ENCODE measurements around the gene ANKRD35. TPM values are rescaled to one million over a fixed set of nuclear protein-coding genes. Genes with fewer than 3 reads are reported as not detected.

ANKRD35 gene
- total and polyA plus RNA-seq, 9 of the 15 experiments (the other 6 are each of a cell fraction or from before 2014, with no cell fraction given), result 0.07 to 0.14 (median 0.07) TPM; not detected in 5

GRCh38 chr1:145823565-145824498, 61.8 kb downstream of the ANKRD35 start, which contains the start of the genes POLR3C and RNF115 (continued):
- TF ChIP-seq CREB3L1 (IDR thresholded peaks at IDR 0.05; ENCODE audit: borderline replicate concordance, low read depth), result peak; percentile 88
- TF ChIP-seq XRCC5 (IDR thresholded peaks at IDR 0.05; ENCODE audit: low read depth, low read length), result no peak
- no peak for TF ChIP-seq STAT6 (CRISPR knock-in tag; IDR thresholded peaks at IDR 0.05)
- no peak for TF ChIP-seq ZNF79 (CRISPR knock-in tag; IDR thresholded peaks at IDR 0.05; ENCODE audit: low read depth)
- no peak; the same call in 1 of the 2 replicates for TF ChIP-seq ZBTB33 (CRISPR knock-in tag; IDR thresholded peaks at IDR 0.05)
- no peak for TF ChIP-seq HLTF (IDR thresholded peaks at IDR 0.05)
- no peak for TF ChIP-seq ZKSCAN3 (CRISPR knock-in tag; IDR thresholded peaks at IDR 0.05)
- 0 out of 2 replicates have a peak, but pooled peaks have one; percentile 44 for TF ChIP-seq ZNF644 (tag; IDR thresholded peaks at IDR 0.05; ENCODE audit: low read depth)
- no peak for TF ChIP-seq TRIM28 (IDR thresholded peaks at IDR 0.05)
- TF ChIP-seq SFPQ (IDR thresholded peaks at IDR 0.05; ENCODE audit: low read depth, low read length), result no peak
- 0 out of 4 replicates have a peak, but pooled peaks of 1 of the 2 experiments have one; percentile 9 for TF ChIP-seq TRIM24 (IDR thresholded peaks at IDR 0.05)
- peak; percentile 59; the same call in 1 of the 2 replicates for TF ChIP-seq ZNF232 (CRISPR knock-in tag; IDR thresholded peaks at IDR 0.05)
- TF ChIP-seq SRSF1 (IDR thresholded peaks at IDR 0.05; ENCODE audit: low read depth, low read length), result 0 out of 2 replicates have a peak, but pooled peaks have one; percentile 25
- no peak for TF ChIP-seq PTBP1 (IDR thresholded peaks at IDR 0.05; ENCODE audit: low read depth, low read length)
- TF ChIP-seq ZNF354B (CRISPR knock-in tag; IDR thresholded peaks at IDR 0.05), result no peak
- TF ChIP-seq MCM2 (IDR thresholded peaks at IDR 0.05; ENCODE audit: low read depth), result no peak
- no peak for TF ChIP-seq ZNF184 (CRISPR knock-in tag; IDR thresholded peaks at IDR 0.05)
- no peak for TF ChIP-seq MYBL2 (IDR thresholded peaks at IDR 0.05; ENCODE audit: low read depth)
- no peak for TF ChIP-seq MYBL2 (CRISPR knock-in tag; IDR thresholded peaks at IDR 0.05; ENCODE audit: borderline replicate concordance)
